NCI-H69 (cell line): ENCODE results near the gene COMMD9.

Source experiments
- DNase-seq: peaks from one replicate; lab custom pipeline; 2025; lab: John Stamatoyannopoulos, UW

COMMD9 gene

DNA sequence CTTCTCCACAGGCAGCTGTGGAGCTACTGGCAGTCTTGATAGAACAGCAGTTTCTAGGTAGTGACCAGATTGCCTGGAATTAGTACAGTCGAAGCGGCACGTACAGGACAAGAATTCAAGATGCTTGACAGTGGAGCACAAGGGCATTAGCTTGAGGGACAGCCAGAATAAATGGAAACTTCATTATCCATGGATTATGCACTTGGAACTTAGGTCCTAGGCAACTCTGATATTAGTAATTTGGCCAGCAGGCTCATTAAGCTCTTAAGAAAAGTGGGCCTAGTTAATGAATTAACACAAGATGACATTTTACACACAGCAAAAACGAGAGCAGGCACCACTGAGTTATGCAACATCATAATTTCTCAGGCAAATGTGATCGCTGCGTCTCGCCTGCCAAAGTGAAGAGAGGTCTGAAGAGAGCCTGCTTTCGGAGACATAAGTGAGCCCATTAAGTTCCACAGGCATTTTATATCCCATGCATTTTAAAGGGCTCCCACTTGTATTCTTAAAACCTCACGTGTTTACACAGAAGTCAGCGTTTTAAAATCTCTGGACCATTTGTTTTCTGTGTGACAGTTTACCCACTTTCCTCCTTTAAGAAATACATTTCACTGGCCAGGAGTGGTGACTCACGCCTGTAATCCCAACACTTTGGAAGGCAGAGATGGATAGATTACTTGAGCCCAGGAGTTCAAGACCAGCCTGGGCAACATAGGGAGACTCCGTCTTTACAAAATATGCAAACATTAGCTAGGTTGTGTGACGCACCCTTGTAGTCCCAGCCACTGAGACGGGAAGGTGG lies 66.2 kb downstream of the COMMD9 start:
- DNase-seq: no peak
